LNCAP (cell line): ENCODE results near the gene DTYMK.
A peak's percentile ranks its signal among the peaks of the same experiment; 100 is the strongest.

Experiments used
- CTCF ChIP-seq: fragments of 450-650 bp; IDR thresholded peaks from 2 replicates; pipeline ENCODE4 v1.5.1; 2017; ENCODE audit warnings: mild to moderate bottlenecking

Gene DTYMK

GRCh38 chr2:241686650-241687425, at the start of gene DTYMK:
DTYMK (minus strand) TSS chr2:241686815; CDS start chr2:241686783, 32 bp downstream.
- TF ChIP-seq CTCF = no peak

GRCh38 chr2:241736111-241736510, 49.5 kb upstream of the DTYMK start:
- no peak for TF ChIP-seq CTCF

GRCh38 chr2:241734467-241735208, 48.0 kb upstream of the DTYMK start, which contains the start of gene D2HGDH:
D2HGDH (plus strand) TSS chr2:241734630; CDS start chr2:241735225, 595 bp downstream.
- TF ChIP-seq CTCF = no peak

GRCh38 chr2:241734208-241734466, 47.5 kb upstream of the DTYMK start:
- no peak for TF ChIP-seq CTCF

GRCh38 chr2:241733391-241734207, 47.0 kb upstream of the DTYMK start:
- TF ChIP-seq CTCF = no peak

GRCh38 chr2:241732513-241733186, 46.0 kb upstream of the DTYMK start:
- peak; percentile 42; the same call in 1 of the 2 replicates for TF ChIP-seq CTCF

- TF ChIP-seq CTCF = no peak
These were observed 44.2 kb upstream of the DTYMK start for GRCh38 chr2:241730671-241731293.
